Breast epithelium (tissue), 4 donors: ENCODE data around the gene PCDHA1. TPM values are rescaled to one million over a fixed set of nuclear protein-coding genes. Genes with fewer than 3 reads are reported as not detected.

Experiments
- DNase-seq, 2 donors: peaks; one replicate each; pipeline ENCODE4 v3.0.0-alpha.2; 2019; ENCODE audit warnings: low spot score in 2 of 2
- H3K27ac ChIP-seq, 2 donors: fragments of 200-600 bp; sonication (generic) in 1 of 2; one replicate each; pipeline ENCODE4 v1.5.1; 2016 to 2019; ENCODE audit warnings: mild to moderate bottlenecking in 1 of 2
- H3K27me3 ChIP-seq, 2 donors: fragments of 200-600 bp; sonication (generic) in 1 of 2; one replicate each; pipeline versions ENCODE4 v1.5.1 to v1.6.0; 2017 to 2019; ENCODE audit warnings: control low read depth in 1 of 2, mild to moderate bottlenecking in 1 of 2
- H3K36me3 ChIP-seq: fragments of 200-600 bp; one replicate; pipeline ENCODE4 v1.5.1; 2019
- H3K4me1 ChIP-seq, 2 donors: fragments of 200-600 bp; sonication (generic); one replicate each; pipeline ENCODE4 v1.5.1; 2016 to 2019; ENCODE audit warnings: control low read depth in 1 of 2
- H3K4me3 ChIP-seq, 3 donors: fragments of 200-600 bp; sonication (generic); 1 replicate in 2 of 3; 2 replicates in 1 of 3; pipeline ENCODE4 v1.5.1; 2016 to 2019; ENCODE audit warnings: mild to moderate bottlenecking in 3 of 3, moderate library complexity in 2 of 3
- H3K9me3 ChIP-seq, 2 donors: fragments of 200-600 bp; sonication (generic) in 1 of 2; one replicate each; pipeline ENCODE4 v1.5.1; 2016 to 2019; ENCODE audit warnings: control low read depth in 1 of 2
- CTCF ChIP-seq, 3 donors: fragments of 450-650 bp; IDR thresholded peaks; one replicate each; pipeline ENCODE4 v1.5.1; 2016 to 2017; ENCODE audit warnings: antibody characterized with exemption in 3 of 3, mild to moderate bottlenecking in 3 of 3, moderate library complexity in 3 of 3
- POLR2A ChIP-seq: fragments of 450-650 bp; IDR thresholded peaks from one replicate; pipeline ENCODE4 v1.6.1; 2016; ENCODE audit warnings: antibody characterized with exemption, mild to moderate bottlenecking, moderate library complexity
- POLR2AphosphoS5 ChIP-seq, 3 donors: sonication (generic); formaldehyde crosslinking; IDR thresholded peaks; one replicate each; pipeline ENCODE4 v1.6.1; 2017; ENCODE audit warnings: antibody characterized with exemption in 3 of 3
- intact Hi-C: fragments of 100-400 bp; cut with DNase I; formaldehyde crosslinking; loops from one replicate; pipeline ENCODE4 v1.15.1; 2023; ENCODE audit warnings: low total_unique reads
- total RNA-seq, 3 donors: library from RNA; depleted of rRNA; stranded (reverse); fragments of >200 nt; gene quantifications; one replicate each; pipeline ENCODE4 v1.1.0, GENCODE V29; 2016

PCDHA1 gene
- total RNA-seq, 3 donors from 2014 or later = not detected

- DNase-seq = no peak
Measured at GRCh38 chr5:140977003-140977402, 191.1 kb downstream of the PCDHA1 start.

GRCh38 chr5:140978260-140978659, 192.3 kb downstream of the PCDHA1 start:
- Histone ChIP-seq H3K4me3 (no peak overlapping the region), H3K36me3 (no peaks in the 10 kb centered on the region), H3K27ac (no peak overlapping the region), H3K4me1 (no peaks in the 10 kb centered on the region), H3K27me3 (no peaks in the 10 kb centered on the region), H3K9me3 (no peaks in the 10 kb centered on the region)
- no peak for DNase-seq
- TF ChIP-seq POLR2A (no peak), CTCF (IDR thresholded peaks at IDR 0.05) (no peak), POLR2AphosphoS5 (IDR thresholded peaks at IDR 0.05) (no peak)
- intact Hi-C loops = no loop called here

More at GRCh38 chr5:140977003-140977402, 191.1 kb downstream of the PCDHA1 start:
- Histone ChIP-seq H3K27ac (no peak overlapping the region), H3K9me3 (no peaks in the 10 kb centered on the region), H3K36me3 (no peaks in the 10 kb centered on the region), H3K4me3 (no peak overlapping the region), H3K27me3 (no peaks in the 10 kb centered on the region), H3K4me1 (no peaks in the 10 kb centered on the region)
- intact Hi-C loops = no loop called here
- no peak for TF ChIP-seq POLR2A
- no peak for TF ChIP-seq POLR2AphosphoS5 (IDR thresholded peaks at IDR 0.05)
- no peak for TF ChIP-seq CTCF (IDR thresholded peaks at IDR 0.05)

GRCh38 chr5:140978983-140979382, 193.0 kb downstream of the PCDHA1 start:
- intact Hi-C loops = no loop called here
- Histone ChIP-seq H3K9me3 (no peaks in the 10 kb centered on the region), H3K27ac (no peak overlapping the region), H3K27me3 (no peaks in the 10 kb centered on the region), H3K4me3 (no peak overlapping the region), H3K4me1 (no peaks in the 10 kb centered on the region), H3K36me3 (no peaks in the 10 kb centered on the region)
- TF ChIP-seq CTCF (IDR thresholded peaks at IDR 0.05) (no peak), POLR2AphosphoS5 (IDR thresholded peaks at IDR 0.05) (no peak), POLR2A (no peak)
- DNase-seq = no peak

GRCh38 chr5:140982083-140982716, 196.3 kb downstream of the PCDHA1 start:
- TF ChIP-seq POLR2AphosphoS5 (IDR thresholded peaks at IDR 0.05) (no peak), POLR2A (no peak), CTCF (IDR thresholded peaks at IDR 0.05) (no peak)
- no peaks in the 10 kb centered on the region for H3K4me1 ChIP-seq
- intact Hi-C loops = no loop called here

GRCh38 chr5:140986117-140986521, 200.2 kb downstream of the PCDHA1 start:
- no peak for TF ChIP-seq CTCF (IDR thresholded peaks at IDR 0.05)
- TF ChIP-seq POLR2AphosphoS5 (IDR thresholded peaks at IDR 0.05) = no peak
- no peak for TF ChIP-seq POLR2A
- no peak overlapping the region for H3K4me3 ChIP-seq
- intact Hi-C loops = no loop called here

More at GRCh38 chr5:140982083-140982716, 196.3 kb downstream of the PCDHA1 start:
- Histone ChIP-seq H3K4me3 (no peak overlapping the region), H3K27me3 (no peaks in the 10 kb centered on the region), H3K27ac (no peak overlapping the region), H3K36me3 (no peaks in the 10 kb centered on the region), H3K9me3 (no peaks in the 10 kb centered on the region)
- DNase-seq = no peak

More at GRCh38 chr5:140986117-140986521, 200.2 kb downstream of the PCDHA1 start:
- Histone ChIP-seq H3K27me3 (no peaks in the 10 kb centered on the region), H3K4me1 (no peaks in the 10 kb centered on the region), H3K9me3 (no peaks in the 10 kb centered on the region), H3K36me3 (no peaks in the 10 kb centered on the region), H3K27ac (no peak overlapping the region)
- no peak for DNase-seq
